ENCODE results near the gene OTOGL.

DNA sequence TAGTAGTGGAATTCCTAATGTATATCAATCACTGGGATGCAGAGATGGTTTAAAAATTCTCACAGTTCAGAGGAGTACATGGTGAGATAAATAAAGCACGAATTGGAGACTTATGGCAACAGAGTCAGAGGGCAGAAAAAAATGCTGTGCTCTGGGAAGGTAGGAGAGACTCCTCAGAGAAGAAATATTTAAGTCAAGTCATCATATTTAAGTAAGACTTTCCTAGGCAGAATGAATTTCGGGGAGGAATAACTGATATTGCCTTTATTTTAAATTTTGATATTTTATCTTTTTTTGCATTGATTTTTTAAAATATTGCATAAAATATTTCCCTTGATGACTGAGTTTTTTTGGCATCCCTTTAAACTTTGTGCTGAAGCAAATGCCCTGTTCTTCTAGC, 67.4 kb downstream of the OTOGL start:
- TF ChIP-seq POLR2A (IDR thresholded peaks at IDR 0.05; ENCODE audit: extremely low read depth, insufficient read length), result no peak
- no peak for TF ChIP-seq CTCF (IDR thresholded peaks at IDR 0.05; ENCODE audit: low read depth, low read length)
